Epithelial cell of esophagus (primary cell): ENCODE results near the gene RCL1.

Experiments
- DNase-seq: peaks from one replicate; pipeline ENCODE4 v3.0.0; 2010; ENCODE audit warnings: low read depth
- H3K4me3 ChIP-seq: 2 replicates; pipeline ENCODE4 v1.5.1; 2011; ENCODE audit warnings: mild to moderate bottlenecking, low read length, control low read depth
- TF ChIP-seq, protein P1 (sequence below): IDR thresholded peaks from 2 replicates; pipeline ENCODE4 v1.5.1; 2011; ENCODE audit warnings: low read depth, mild to moderate bottlenecking, low read length, control low read depth, inconsistent platforms; ENCODE audit not compliant: insufficient read depth; ENCODE audit errors: missing control alignments

RCL1 gene

GRCh38 chr9:4836676-4837075 lies 43.9 kb downstream of the RCL1 start:
- no peak overlapping the region for H3K4me3 ChIP-seq
- DNase-seq = peak; percentile 14
- TF ChIP-seq, protein P1, sequence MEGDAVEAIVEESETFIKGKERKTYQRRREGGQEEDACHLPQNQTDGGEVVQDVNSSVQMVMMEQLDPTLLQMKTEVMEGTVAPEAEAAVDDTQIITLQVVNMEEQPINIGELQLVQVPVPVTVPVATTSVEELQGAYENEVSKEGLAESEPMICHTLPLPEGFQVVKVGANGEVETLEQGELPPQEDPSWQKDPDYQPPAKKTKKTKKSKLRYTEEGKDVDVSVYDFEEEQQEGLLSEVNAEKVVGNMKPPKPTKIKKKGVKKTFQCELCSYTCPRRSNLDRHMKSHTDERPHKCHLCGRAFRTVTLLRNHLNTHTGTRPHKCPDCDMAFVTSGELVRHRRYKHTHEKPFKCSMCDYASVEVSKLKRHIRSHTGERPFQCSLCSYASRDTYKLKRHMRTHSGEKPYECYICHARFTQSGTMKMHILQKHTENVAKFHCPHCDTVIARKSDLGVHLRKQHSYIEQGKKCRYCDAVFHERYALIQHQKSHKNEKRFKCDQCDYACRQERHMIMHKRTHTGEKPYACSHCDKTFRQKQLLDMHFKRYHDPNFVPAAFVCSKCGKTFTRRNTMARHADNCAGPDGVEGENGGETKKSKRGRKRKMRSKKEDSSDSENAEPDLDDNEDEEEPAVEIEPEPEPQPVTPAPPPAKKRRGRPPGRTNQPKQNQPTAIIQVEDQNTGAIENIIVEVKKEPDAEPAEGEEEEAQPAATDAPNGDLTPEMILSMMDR = no peak

GRCh38 chr9:4837261-4838188 lies 44.8 kb downstream of the RCL1 start:
- no peak overlapping the region for H3K4me3 ChIP-seq
- no peak for DNase-seq
- TF ChIP-seq, protein P1 = no peak

GRCh38 chr9:4838189-4838546 lies 45.4 kb downstream of the RCL1 start:
- no peak for DNase-seq
- TF ChIP-seq, protein P1 = no peak
- no peak overlapping the region for H3K4me3 ChIP-seq

- no peak for DNase-seq
- TF ChIP-seq, protein P1 = no peak
These were observed 46.7 kb downstream of the RCL1 start for GRCh38 chr9:4839470-4839912.

GRCh38 chr9:4840018-4840417 lies 47.3 kb downstream of the RCL1 start:
- no peak for DNase-seq
- TF ChIP-seq, protein P1 = no peak
- H3K4me3 ChIP-seq = no peak overlapping the region

More at GRCh38 chr9:4839470-4839912, 46.7 kb downstream of the RCL1 start:
- no peak overlapping the region for H3K4me3 ChIP-seq

- no peak for DNase-seq
- no peak overlapping the region for H3K4me3 ChIP-seq
- TF ChIP-seq, protein P1 = no peak
These were observed 49.5 kb downstream of the RCL1 start for GRCh38 chr9:4842213-4842612.
